HuH-7 (cell line): ENCODE data around the gene CEP192.

ENCODE experiments used
- DNase-seq: peaks from one replicate; pipeline ENCODE4 v3.0.0; 2011; ENCODE audit warnings: low spot score

Gene CEP192

GRCh38 chr18:13145636-13146190 lies 154.6 kb downstream of the CEP192 start:
- no peak for DNase-seq

DNA sequence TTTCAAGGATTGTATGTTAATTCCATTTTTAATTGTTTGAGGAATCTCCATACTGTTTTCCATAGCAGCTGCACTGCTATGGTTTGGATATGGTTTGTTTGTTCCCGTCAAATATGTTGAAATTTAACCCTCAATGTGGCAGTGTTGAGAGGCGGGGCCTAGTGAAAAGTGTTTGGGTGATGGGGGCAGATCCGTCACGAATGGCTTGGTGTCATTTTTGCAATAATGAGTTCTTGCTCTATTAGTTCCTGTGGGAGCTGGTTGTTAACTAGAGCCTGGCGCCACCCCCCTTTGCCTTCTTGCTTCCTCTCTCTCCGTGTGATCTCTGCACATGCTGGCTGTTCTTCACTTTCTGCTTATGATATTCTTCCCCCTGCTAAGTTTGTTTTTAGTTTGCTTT lies 156.0 kb downstream of the CEP192 start:
- no peak for DNase-seq

- DNase-seq, result no peak
Measured at GRCh38 chr18:13151656-13152055, 160.5 kb downstream of the CEP192 start.

GRCh38 chr18:13158428-13158827 lies 167.3 kb downstream of the CEP192 start:
- no peak for DNase-seq

GRCh38 chr18:13159579-13159978 lies 168.4 kb downstream of the CEP192 start:
- peak; percentile 87 for DNase-seq

DNA sequence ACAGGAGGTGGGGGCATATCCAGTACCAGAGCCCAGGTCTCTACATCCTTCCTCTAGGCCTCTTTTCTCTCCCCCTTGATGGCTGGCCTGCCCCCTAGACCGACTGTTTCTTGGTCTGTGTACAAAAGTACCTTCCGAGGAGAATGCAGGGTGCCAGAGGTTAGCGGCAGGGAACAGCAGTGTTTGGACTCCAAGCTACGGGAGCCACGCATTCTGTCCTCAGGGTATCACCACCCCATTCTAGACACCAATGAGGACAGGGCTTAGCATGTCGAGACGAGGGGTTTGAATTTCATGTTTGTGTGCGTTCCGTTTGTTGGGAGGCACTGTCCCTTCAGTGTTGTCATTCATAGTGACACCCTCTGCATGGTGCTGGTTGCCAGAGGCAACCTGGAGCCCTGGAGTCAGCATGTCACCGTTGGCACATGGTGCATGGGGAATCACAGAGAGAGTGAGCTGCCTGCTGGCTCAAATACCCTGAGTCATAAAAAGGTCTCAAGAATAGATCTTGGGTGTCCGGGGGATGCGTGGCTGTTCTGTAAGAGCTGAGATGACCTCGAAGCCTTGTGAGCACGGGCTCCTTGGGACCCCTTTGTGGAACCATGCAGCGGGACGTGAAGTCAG lies 170.2 kb downstream of the CEP192 start:
- no peak for DNase-seq

DNA sequence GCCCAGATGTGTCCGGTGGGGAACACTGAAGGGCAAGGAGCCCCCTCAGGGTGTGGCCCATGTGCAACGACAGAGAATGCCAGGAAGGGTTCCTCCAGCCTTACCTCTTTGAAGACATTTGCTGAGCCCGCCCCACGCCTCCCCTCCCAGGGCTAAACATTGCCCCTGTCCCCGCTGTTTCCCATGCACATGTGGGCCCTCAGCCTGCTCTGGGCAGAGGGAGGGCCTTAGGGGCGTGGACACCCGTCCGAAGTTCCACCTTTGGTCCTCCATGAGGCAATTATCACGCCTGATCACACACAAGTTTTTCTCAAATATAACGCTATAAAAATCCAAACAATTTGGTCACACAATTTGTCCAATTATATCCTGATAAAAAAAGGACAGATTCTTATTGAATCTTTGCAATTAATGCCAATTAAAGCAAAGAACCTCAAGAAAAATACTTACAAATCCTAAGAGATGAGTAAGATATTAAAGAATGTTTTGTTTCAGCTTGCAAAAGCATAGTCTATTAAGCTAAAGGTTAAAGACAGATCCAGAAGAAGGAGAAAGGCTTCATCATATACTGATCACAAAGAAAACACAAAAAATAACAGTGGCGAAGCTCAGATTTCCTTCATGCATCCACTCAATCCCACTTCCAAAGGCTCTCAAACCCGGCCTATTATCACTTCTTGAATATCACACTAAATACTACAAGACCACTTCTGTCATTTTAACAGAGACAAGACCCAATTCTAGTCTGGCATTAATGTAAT lies 172.2 kb downstream of the CEP192 start:
- no peak for DNase-seq

DNA sequence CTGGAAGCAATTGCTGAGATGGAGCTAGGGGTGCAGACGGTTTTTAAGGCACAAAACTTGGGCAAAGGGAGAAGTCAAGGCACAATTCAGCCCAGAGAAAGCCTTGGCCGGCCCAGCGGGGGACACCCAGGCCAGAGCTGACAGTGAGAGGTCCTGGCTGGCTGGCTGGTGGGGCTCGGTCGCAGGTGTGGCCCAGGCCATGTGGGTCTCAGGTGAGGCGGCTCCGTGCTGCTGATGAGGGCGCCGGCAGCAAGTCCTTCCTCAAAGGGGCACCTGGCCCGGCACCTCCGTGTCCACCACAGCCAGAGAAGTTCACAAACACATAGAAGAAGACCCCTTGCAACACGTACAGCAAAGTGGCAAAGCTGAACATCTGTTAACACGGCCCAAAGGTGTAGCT lies 173.2 kb downstream of the CEP192 start:
- no peak for DNase-seq

DNA sequence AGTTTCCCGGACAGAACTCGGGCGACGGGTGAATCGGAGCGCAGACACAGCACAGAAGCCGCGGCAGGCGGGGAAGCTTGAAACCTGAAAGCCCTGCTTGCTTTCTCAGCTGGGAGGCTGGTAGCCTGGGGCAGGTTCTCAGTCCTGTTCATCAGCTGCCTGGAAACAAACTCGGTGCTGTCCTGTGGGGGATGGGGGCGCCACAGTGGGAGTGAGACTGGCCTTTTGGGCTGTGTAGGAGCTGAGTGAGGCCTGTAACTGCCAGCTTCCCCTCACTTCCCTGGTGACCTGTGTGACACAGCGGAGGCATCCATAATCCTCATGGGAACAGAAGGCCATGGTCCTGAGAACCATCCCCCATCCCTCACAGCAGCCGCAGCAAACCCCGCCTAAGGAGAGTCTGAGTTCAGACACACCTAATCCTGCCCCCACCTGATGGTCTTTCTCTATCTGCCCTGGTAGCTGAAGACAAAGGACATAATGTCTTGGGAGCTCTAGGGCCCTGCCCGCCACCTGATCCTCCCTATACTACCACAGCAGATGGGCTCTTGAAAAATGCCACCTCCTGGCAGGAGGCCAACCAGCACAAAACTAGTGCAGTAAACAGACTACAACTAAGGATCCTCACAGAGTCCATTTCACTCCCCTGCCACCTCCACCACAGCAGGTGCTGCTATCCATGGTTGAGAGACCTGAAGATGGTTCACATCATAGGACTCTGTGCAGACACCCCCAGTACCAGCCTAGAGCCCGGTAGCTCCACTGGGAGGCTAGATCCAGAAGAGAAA lies 174.7 kb downstream of the CEP192 start:
- no peak for DNase-seq

GRCh38 chr18:13173578-13174145 lies 182.5 kb downstream of the CEP192 start:
- DNase-seq, result no peak
